Caco-2 (cell line): ENCODE measurements around the gene RIMS4. TPM values are rescaled to one million over a fixed set of nuclear protein-coding genes. Genes with fewer than 3 reads are reported as not detected.

Experiments used
- BruUV-seq: library from RNA; stranded (reverse); fragments of 400-500 nt; replicated peaks from 2 replicates; lab custom pipeline; 2021; lab: Mats Ljungman, UMichigan
- CTCF ChIA-PET: fragments of 300-600 bp; sonication (Branson Sonifier 250); formaldehyde crosslinking; loops from one replicate; lab custom pipeline; 2022; ENCODE audit warnings: antibody characterized with exemption; lab: Charles Lee
- POLR2A ChIA-PET: fragments of 300-600 bp; sonication (Branson Sonifier 250); formaldehyde crosslinking; loops from one replicate; lab custom pipeline; 2022; ENCODE audit warnings: antibody characterized with exemption; lab: Charles Lee
- DNase-seq, 2 experiments: peaks; one replicate each; pipeline versions ENCODE4 v3.0.0 to v3.0.0-alpha.2; 2020 to 2022
- H3K27me3 ChIP-seq: replicated peaks from 2 replicates; pipeline ENCODE4 v1.6.0; 2011; ENCODE audit warnings: low read length; ENCODE audit not compliant: control insufficient read depth, insufficient read depth
- H3K36me3 ChIP-seq: 2 replicates; pipeline ENCODE4 v1.5.1; 2011; ENCODE audit warnings: low read length; ENCODE audit not compliant: control insufficient read depth, insufficient read depth
- H3K4me1 ChIP-seq: fragments of 250-450 bp; sonication (Bioruptor Pico); 2 replicates; pipeline ENCODE4 v1.5.1; 2020; ENCODE audit warnings: mild to moderate bottlenecking
- H3K4me3 ChIP-seq: 2 replicates; pipeline ENCODE4 v1.5.1; 2011; ENCODE audit warnings: low read depth, mild to moderate bottlenecking, control low read depth, low read length
- H3K9me3 ChIP-seq: fragments of 250-450 bp; sonication (Bioruptor Pico); 2 replicates; pipeline ENCODE4 v1.5.1; 2020; ENCODE audit warnings: mild to moderate bottlenecking, moderate library complexity
- H3K27ac Mint-ChIP-seq: one replicate; pipeline ENCODE4 v1.8.0; 2022; ENCODE audit warnings: mixed read lengths; ENCODE audit not compliant: unreplicated experiment
- H3K27me3 Mint-ChIP-seq: one replicate; pipeline ENCODE4 v1.8.0; 2022; ENCODE audit warnings: mixed read lengths; ENCODE audit not compliant: insufficient read depth, unreplicated experiment
- H3K36me3 Mint-ChIP-seq: one replicate; pipeline ENCODE4 v1.8.0; 2022; ENCODE audit warnings: mild to moderate bottlenecking, mixed read lengths; ENCODE audit not compliant: insufficient read depth, unreplicated experiment
- H3K4me1 Mint-ChIP-seq: one replicate; pipeline ENCODE4 v1.8.0; 2022; ENCODE audit warnings: low read depth, mixed read lengths; ENCODE audit not compliant: unreplicated experiment
- H3K4me3 Mint-ChIP-seq: one replicate; pipeline ENCODE4 v1.8.0; 2022; ENCODE audit warnings: mild to moderate bottlenecking, moderate library complexity, mixed read lengths; ENCODE audit not compliant: unreplicated experiment
- H3K9me3 Mint-ChIP-seq: one replicate; pipeline ENCODE4 v1.8.0; 2022; ENCODE audit warnings: mixed read lengths; ENCODE audit not compliant: unreplicated experiment
- intact Hi-C: fragments of 100-400 bp; cut with micrococcal nuclease; formaldehyde crosslinking; loops from one replicate; pipeline ENCODE4 v1.10.0; 2022; ENCODE audit not compliant: unreplicated experiment
- total RNA-seq: library from RNA; stranded (reverse); gene quantifications from 2 replicates; pipeline ENCODE4 v1.2.3, GENCODE V29; 2022
- TF ChIP-seq, protein P1 (sequence below), 2 experiments: fragments of 200-600 bp in 1 of 2; IDR thresholded peaks; 1 replicate in 1 of 2; 2 replicates in 1 of 2; pipeline versions ENCODE4 v1.5.1 to v1.8.0; 2011 to 2022; ENCODE audit warnings: antibody characterized with exemption in 1 of 2, control low read depth in 1 of 2, inconsistent platforms in 1 of 2, low read depth in 1 of 2, low read length in 1 of 2, mild to moderate bottlenecking in 1 of 2, moderate library complexity in 1 of 2; ENCODE audit not compliant: insufficient read depth in 1 of 2, severe bottlenecking in 1 of 2, unreplicated experiment in 1 of 2

Gene RIMS4
- total RNA-seq, 1 experiment from 2014 or later = 9.0 TPM

GRCh38 chr20:44747166-44748004, 63.0 kb downstream of the RIMS4 start:
- DNase-seq = peak; percentile 91 to 96
- H3K4me1 ChIP-seq = peaks cover 11% of the 10 kb centered on the region
- H3K4me3 Mint-ChIP-seq = peak overlapping the region; percentile 66
- H3K36me3 ChIP-seq = no peaks in the 10 kb centered on the region
- BruUV-seq = no TSS peak
- H3K9me3 Mint-ChIP-seq = no peaks in the 10 kb centered on the region
- ChIA-PET POLR2A (interaction anchor here (1.7 kb wide), 1 partner anchor 138 kb away, joined by 4 read pairs; the partner anchor contains the start of gene YWHAB), CTCF (interaction anchor here (0.5 to 2.3 kb wide), 37 partner anchors 8 to 399 kb away, joined by 3 to 27 read pairs (median 4); partner anchors contain the start of gene YWHAB)
- H3K4me1 Mint-ChIP-seq = peaks cover 15% of the 10 kb centered on the region
- peaks cover 6% of the 10 kb centered on the region for H3K27me3 Mint-ChIP-seq
- H3K27me3 ChIP-seq = peaks cover 2% of the 10 kb centered on the region; the same call in 1 of the 2 replicates
- peak overlapping the region; percentile 85 for H3K27ac Mint-ChIP-seq
- TF ChIP-seq, protein P1, sequence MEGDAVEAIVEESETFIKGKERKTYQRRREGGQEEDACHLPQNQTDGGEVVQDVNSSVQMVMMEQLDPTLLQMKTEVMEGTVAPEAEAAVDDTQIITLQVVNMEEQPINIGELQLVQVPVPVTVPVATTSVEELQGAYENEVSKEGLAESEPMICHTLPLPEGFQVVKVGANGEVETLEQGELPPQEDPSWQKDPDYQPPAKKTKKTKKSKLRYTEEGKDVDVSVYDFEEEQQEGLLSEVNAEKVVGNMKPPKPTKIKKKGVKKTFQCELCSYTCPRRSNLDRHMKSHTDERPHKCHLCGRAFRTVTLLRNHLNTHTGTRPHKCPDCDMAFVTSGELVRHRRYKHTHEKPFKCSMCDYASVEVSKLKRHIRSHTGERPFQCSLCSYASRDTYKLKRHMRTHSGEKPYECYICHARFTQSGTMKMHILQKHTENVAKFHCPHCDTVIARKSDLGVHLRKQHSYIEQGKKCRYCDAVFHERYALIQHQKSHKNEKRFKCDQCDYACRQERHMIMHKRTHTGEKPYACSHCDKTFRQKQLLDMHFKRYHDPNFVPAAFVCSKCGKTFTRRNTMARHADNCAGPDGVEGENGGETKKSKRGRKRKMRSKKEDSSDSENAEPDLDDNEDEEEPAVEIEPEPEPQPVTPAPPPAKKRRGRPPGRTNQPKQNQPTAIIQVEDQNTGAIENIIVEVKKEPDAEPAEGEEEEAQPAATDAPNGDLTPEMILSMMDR (IDR thresholded peaks at IDR 0.05; ENCODE audit: insufficient read depth in 1 of 2, low read depth in 1 of 2, low read length in 1 of 2, severe bottlenecking in 1 of 2, unreplicated experiment in 1 of 2) = peak; percentile 92 to 96
- H3K4me3 ChIP-seq = no peak overlapping the region
- no peaks in the 10 kb centered on the region for H3K9me3 ChIP-seq
- H3K36me3 Mint-ChIP-seq = peaks cover 14% of the 10 kb centered on the region
- intact Hi-C loops = loop anchor here (1.0 to 2.0 kb wide), 5 partner anchors 11 to 120 kb away; no protein-coding TSS in a partner anchor

- H3K27me3 Mint-ChIP-seq = peaks cover 6% of the 10 kb centered on the region
- TSS peak; percentile 40 for BruUV-seq
Observed at GRCh38 chr20:44746367-44747165, 63.8 kb downstream of the RIMS4 start.

More at GRCh38 chr20:44746367-44747165, 63.8 kb downstream of the RIMS4 start:
- TF ChIP-seq, protein P1 (IDR thresholded peaks at IDR 0.05; ENCODE audit: insufficient read depth in 1 of 2, low read depth in 1 of 2, low read length in 1 of 2, severe bottlenecking in 1 of 2, unreplicated experiment in 1 of 2) = no peak
- Mint-ChIP-seq H3K4me3 (peak overlapping the region; percentile 65), H3K36me3 (peaks cover 14% of the 10 kb centered on the region), H3K9me3 (no peaks in the 10 kb centered on the region), H3K27ac (peak overlapping the region; percentile 20), H3K4me1 (peaks cover 15% of the 10 kb centered on the region)
- POLR2A ChIA-PET = interaction anchor here (1.7 kb wide), 1 partner anchor 139 kb away, joined by 4 read pairs; the partner anchor contains the start of gene YWHAB
- H3K36me3 ChIP-seq = no peaks in the 10 kb centered on the region
- peaks cover 11% of the 10 kb centered on the region for H3K4me1 ChIP-seq
- no peaks in the 10 kb centered on the region for H3K9me3 ChIP-seq
- DNase-seq = peak in 1 of 2 experiments; percentile 59
- H3K27me3 ChIP-seq = peaks cover 2% of the 10 kb centered on the region; the same call in 1 of the 2 replicates
- intact Hi-C loops = loop anchor here (1.0 to 2.0 kb wide), 5 partner anchors 10 to 121 kb away; no protein-coding TSS in a partner anchor
- CTCF ChIA-PET = interaction anchor here (0.5 to 2.3 kb wide), 22 partner anchors 8 to 400 kb away, joined by 3 to 27 read pairs (median 5); partner anchors contain the start of gene YWHAB
- H3K4me3 ChIP-seq = peak overlapping the region; percentile 64
